ENCODE results near the gene PCGF1.

DNA sequence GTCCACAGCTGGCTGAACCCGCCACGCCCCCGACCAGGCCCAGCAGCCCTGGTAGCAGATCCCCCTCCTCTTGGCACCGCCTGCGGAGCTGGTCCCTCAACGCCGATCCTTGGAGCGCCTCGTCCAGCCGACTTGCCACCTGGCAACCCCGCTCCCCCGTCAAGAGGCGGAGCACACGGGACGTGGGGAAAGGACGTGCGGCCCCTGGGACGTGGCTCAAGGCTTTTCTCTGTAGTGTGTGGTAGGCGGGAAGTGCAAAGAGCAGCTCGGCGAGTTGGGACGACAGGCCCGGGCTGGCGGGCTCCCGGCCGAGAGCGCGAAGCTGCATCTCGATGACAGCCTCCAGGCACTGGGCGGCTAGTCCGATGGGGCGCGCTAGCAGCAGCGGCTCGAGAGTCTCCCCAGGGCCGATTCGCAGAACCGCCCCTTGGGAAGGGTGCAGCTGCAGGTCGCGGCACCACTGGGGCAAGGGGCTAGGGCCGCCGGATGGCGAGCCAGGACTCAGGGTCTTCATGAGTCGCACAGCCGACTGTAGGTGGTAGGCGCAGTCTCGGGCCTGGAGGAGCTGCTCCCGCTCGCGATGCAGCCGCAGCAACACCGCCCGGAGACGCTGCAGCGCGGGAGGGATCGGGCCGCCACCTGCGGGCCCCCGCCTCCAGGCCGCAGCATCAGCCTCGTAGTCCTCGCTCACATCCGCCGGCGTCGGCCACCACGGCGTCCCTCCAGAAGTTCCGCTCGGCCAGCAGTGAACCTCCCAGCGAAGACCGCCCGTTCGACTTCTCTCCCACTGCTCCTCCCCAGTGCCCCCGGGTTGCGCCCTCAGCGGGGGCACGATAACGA lies 25.3 kb downstream of the PCGF1 start:
- TF ChIP-seq CTCF (IDR thresholded peaks at IDR 0.05) (no peak), POLR2A (IDR thresholded peaks at IDR 0.05) (no peak), EP300 (IDR thresholded peaks at IDR 0.05) (no peak)
